ENCODE results near the gene ZMYM3. TPM values are rescaled to one million over a fixed set of nuclear protein-coding genes. Genes with fewer than 3 reads are reported as not detected.

Gene ZMYM3
- total and polyA plus RNA-seq, 2 experiments from 2014 or later, result 31.0 to 71.1 TPM

DNA sequence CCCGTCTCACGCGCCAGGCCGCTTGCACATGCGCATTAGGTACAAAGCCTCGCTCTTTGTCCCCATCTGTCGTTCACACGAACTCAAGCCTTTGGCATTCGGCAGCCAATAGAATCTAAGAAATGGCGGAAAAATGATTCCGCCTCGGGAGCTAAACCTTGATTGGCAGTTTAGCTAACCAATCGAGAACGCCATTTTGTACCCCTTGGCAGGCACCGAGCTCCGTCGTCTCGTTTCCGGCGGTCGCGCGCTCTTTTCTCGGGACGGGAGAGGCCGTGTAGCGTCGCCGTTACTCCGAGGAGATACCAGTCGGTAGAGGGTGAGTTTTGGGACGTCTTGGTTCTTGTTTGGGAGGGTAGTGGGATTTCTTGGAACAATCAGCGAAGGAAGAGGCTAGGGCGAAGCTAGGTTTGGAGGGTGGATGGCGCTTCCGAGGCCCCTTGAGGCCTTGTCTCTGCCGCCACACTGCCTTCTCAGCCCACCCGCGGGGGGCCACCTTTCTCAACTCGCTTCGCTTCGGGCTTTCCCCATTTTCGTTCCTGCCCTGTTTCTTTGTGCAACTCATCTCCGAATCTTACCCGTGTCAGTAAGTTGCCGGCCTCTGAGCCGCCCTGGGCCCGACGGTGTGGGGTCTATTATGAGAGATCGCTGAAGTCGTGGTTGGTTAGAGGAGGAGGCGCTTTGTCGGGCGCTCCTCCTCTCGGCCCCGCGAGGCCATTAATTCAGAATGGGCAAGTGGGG lies 29.6 kb upstream of the ZMYM3 start, which contains the start of gene NONO (continued):
- TF ChIP-seq, protein P1, sequence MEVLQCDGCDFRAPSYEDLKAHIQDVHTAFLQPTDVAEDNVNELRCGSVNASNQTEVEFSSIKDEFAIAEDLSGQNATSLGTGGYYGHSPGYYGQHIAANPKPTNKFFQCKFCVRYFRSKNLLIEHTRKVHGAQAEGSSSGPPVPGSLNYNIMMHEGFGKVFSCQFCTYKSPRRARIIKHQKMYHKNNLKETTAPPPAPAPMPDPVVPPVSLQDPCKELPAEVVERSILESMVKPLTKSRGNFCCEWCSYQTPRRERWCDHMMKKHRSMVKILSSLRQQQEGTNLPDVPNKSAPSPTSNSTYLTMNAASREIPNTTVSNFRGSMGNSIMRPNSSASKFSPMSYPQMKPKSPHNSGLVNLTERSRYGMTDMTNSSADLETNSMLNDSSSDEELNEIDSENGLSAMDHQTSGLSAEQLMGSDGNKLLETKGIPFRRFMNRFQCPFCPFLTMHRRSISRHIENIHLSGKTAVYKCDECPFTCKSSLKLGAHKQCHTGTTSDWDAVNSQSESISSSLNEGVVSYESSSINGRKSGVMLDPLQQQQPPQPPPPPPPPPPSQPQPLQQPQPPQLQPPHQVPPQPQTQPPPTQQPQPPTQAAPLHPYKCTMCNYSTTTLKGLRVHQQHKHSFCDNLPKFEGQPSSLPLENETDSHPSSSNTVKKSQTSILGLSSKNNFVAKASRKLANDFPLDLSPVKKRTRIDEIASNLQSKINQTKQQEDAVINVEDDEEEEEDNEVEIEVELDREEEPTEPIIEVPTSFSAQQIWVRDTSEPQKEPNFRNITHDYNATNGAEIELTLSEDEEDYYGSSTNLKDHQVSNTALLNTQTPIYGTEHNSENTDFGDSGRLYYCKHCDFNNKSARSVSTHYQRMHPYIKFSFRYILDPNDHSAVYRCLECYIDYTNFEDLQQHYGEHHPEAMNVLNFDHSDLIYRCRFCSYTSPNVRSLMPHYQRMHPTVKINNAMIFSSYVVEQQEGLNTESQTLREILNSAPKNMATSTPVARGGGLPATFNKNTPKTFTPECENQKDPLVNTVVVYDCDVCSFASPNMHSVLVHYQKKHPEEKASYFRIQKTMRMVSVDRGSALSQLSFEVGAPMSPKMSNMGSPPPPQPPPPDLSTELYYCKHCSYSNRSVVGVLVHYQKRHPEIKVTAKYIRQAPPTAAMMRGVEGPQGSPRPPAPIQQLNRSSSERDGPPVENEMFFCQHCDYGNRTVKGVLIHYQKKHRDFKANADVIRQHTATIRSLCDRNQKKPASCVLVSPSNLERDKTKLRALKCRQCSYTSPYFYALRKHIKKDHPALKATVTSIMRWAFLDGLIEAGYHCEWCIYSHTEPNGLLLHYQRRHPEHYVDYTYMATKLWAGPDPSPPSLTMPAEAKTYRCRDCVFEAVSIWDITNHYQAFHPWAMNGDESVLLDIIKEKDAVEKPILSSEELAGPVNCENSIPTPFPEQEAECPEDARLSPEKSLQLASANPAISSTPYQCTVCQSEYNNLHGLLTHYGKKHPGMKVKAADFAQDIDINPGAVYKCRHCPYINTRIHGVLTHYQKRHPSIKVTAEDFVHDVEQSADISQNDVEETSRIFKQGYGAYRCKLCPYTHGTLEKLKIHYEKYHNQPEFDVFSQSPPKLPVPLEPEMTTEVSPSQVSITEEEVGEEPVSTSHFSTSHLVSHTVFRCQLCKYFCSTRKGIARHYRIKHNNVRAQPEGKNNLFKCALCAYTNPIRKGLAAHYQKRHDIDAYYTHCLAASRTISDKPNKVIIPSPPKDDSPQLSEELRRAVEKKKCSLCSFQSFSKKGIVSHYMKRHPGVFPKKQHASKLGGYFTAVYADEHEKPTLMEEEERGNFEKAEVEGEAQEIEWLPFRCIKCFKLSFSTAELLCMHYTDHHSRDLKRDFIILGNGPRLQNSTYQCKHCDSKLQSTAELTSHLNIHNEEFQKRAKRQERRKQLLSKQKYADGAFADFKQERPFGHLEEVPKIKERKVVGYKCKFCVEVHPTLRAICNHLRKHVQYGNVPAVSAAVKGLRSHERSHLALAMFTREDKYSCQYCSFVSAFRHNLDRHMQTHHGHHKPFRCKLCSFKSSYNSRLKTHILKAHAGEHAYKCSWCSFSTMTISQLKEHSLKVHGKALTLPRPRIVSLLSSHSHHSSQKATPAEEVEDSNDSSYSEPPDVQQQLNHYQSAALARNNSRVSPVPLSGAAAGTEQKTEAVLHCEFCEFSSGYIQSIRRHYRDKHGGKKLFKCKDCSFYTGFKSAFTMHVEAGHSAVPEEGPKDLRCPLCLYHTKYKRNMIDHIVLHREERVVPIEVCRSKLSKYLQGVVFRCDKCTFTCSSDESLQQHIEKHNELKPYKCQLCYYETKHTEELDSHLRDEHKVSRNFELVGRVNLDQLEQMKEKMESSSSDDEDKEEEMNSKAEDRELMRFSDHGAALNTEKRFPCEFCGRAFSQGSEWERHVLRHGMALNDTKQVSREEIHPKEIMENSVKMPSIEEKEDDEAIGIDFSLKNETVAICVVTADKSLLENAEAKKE (CRISPR knock-in tag; IDR thresholded peaks at IDR 0.05), result no peak
- TF ChIP-seq, protein P2, sequence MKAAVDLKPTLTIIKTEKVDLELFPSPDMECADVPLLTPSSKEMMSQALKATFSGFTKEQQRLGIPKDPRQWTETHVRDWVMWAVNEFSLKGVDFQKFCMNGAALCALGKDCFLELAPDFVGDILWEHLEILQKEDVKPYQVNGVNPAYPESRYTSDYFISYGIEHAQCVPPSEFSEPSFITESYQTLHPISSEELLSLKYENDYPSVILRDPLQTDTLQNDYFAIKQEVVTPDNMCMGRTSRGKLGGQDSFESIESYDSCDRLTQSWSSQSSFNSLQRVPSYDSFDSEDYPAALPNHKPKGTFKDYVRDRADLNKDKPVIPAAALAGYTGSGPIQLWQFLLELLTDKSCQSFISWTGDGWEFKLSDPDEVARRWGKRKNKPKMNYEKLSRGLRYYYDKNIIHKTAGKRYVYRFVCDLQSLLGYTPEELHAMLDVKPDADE (IDR thresholded peaks at IDR 0.05), result 0 out of 2 replicates have a peak, but pooled peaks have one; percentile 14

DNA sequence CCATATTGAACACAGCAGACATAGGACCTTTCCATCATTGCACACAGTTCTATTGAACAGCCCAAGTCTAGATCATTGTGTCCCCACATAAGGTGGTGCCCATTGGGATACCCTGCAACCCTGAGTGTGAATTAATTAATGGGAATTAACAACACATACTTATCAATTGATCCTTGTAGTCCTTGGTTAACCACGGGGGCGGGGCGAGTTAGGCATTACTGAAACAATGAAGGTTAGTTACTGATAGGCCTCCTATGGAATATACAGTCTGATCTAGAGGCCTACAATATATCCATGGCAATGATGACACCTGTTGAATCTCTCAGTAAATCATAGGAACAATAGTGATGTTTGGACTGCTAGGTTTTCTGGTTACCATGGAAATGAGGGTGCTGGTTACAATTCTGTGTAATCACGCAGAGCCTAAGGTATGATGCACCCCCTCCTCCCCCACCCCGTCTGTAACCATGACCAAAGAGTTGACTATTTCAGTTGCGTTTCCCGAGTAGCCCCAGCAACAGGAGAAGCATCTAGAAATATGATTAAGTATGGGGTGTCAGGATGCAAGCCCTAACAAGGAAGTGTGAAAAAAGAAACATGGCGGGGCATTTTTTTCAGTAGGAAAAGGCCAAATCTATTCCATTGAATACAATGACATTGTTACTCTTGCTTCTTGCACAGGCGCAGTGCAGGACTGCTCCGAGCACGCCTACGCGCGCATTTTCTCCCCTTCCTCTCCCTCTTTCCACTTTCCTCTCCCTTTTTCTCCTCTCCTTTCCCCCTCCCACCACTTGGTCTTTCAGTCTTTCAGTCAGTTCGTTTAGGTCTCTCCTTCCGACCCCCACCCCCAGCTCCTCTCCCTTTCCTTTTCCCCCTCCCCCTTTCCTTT lies 28.8 kb upstream of the ZMYM3 start:
- TF ChIP-seq, protein P3, sequence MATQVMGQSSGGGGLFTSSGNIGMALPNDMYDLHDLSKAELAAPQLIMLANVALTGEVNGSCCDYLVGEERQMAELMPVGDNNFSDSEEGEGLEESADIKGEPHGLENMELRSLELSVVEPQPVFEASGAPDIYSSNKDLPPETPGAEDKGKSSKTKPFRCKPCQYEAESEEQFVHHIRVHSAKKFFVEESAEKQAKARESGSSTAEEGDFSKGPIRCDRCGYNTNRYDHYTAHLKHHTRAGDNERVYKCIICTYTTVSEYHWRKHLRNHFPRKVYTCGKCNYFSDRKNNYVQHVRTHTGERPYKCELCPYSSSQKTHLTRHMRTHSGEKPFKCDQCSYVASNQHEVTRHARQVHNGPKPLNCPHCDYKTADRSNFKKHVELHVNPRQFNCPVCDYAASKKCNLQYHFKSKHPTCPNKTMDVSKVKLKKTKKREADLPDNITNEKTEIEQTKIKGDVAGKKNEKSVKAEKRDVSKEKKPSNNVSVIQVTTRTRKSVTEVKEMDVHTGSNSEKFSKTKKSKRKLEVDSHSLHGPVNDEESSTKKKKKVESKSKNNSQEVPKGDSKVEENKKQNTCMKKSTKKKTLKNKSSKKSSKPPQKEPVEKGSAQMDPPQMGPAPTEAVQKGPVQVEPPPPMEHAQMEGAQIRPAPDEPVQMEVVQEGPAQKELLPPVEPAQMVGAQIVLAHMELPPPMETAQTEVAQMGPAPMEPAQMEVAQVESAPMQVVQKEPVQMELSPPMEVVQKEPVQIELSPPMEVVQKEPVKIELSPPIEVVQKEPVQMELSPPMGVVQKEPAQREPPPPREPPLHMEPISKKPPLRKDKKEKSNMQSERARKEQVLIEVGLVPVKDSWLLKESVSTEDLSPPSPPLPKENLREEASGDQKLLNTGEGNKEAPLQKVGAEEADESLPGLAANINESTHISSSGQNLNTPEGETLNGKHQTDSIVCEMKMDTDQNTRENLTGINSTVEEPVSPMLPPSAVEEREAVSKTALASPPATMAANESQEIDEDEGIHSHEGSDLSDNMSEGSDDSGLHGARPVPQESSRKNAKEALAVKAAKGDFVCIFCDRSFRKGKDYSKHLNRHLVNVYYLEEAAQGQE (IDR thresholded peaks at IDR 0.05; ENCODE audit: unreplicated experiment), result no peak
- TF ChIP-seq POLR2AphosphoS5 (IDR thresholded peaks at IDR 0.05; ENCODE audit: low read depth), result peak; percentile 6; the same call in 1 of the 2 replicates
- Histone ChIP-seq H3K4me1 (ENCODE audit: insufficient read depth) (peaks cover 6% of the 10 kb centered on the region; the same call in 1 of the 2 replicates), H3K4me2 (peak overlapping the region; percentile 78), H3K27me3 (ENCODE audit: insufficient read depth) (no peaks in the 10 kb centered on the region), H3K27ac (ENCODE audit: low read depth) (peak overlapping the region; percentile 91), H2AFZ (0 out of 2 replicates have a peak overlapping the region, but pooled peaks have one; percentile 63), H3K9me2 (ENCODE audit: insufficient read depth) (no peaks in the 10 kb centered on the region), H3K79me2 (replicated peaks; ENCODE audit: insufficient read depth) (peaks cover 41% of the 10 kb centered on the region), H4K20me1 (replicated peaks; ENCODE audit: insufficient read depth) (peaks cover 15% of the 10 kb centered on the region; the same call in 1 of the 2 replicates), H3K36me3 (ENCODE audit: insufficient read depth) (peaks cover 6% of the 10 kb centered on the region; the same call in 1 of the 2 replicates), H3F3A (replicated peaks; ENCODE audit: low read depth) (peaks cover 4% of the 10 kb centered on the region; the same call in 1 of the 2 replicates), H3K4me3 (peak overlapping the region; percentile 51)
- Mint-ChIP-seq H3K9me3 (no peaks in the 10 kb centered on the region; the same call in 1 of the 3 replicates), H3K27ac (peak overlapping the region; percentile 97), H3K4me1 (peaks cover 4% of the 10 kb centered on the region; the same call in 2 of the 3 replicates), H3K27me3 (ENCODE audit: insufficient read depth, low read depth, poor library complexity) (peaks cover 9% of the 10 kb centered on the region), H3K4me3 (peak overlapping the region; percentile 95), H3K36me3 (ENCODE audit: low read depth) (peaks cover 48% of the 10 kb centered on the region)
- ATAC-seq, result peak; percentile 72
- DNase-seq (ENCODE audit: low spot score), result peak; percentile 23
